GM10248 (cell line): ENCODE data around the gene IGF2.

Experiments
- CTCF ChIA-PET: fragments of 300-600 bp; sonication (Branson Sonifier 250); formaldehyde crosslinking; extraction: SDS; loops from one replicate; lab custom pipeline; 2021; ENCODE audit warnings: antibody characterized with exemption; lab: Yijun Ruan, JAX
- POLR2A ChIA-PET: fragments of 350-650 bp; sonication (Branson Sonifier 250); formaldehyde crosslinking; extraction: SDS; loops from one replicate; lab custom pipeline; 2020; ENCODE audit warnings: antibody characterized with exemption; lab: Yijun Ruan, JAX
- DNase-seq: peaks from one replicate; pipeline ENCODE4 v3.0.0; 2012; ENCODE audit errors: extremely low spot score
- TF ChIP-seq, protein P1 (sequence below): IDR thresholded peaks from 2 replicates; pipeline ENCODE4 v1.5.1; 2012; ENCODE audit warnings: mild to moderate bottlenecking, low read depth; ENCODE audit errors: extremely low read depth, missing control alignments, control extremely low read depth

Gene IGF2

GRCh38 chr11:2116680-2117079 lies 22.5 kb downstream of the IGF2 start:
- CTCF ChIA-PET: no interaction called here

DNA sequence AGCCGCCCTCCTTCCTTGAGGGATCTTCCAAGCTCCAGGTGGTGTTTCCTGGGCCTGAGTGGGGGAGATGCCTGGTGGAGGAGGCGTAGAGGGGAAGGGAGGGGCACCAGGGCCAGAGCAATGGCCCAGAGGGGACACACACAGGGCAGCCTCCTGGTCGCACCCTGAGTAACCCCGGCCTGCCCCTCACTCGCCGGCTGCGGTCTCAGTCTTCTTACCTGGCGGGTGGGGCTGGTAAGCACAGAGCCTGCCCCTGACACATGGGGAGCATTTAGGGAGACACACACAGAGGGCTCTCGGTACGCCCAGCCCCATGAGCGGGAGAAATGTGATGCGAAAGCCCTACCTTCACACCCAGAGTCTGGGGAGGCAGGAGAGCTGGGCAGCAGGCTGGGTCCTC lies 23.9 kb downstream of the IGF2 start:
- CTCF ChIA-PET: no interaction called here
- TF ChIP-seq, protein P1, sequence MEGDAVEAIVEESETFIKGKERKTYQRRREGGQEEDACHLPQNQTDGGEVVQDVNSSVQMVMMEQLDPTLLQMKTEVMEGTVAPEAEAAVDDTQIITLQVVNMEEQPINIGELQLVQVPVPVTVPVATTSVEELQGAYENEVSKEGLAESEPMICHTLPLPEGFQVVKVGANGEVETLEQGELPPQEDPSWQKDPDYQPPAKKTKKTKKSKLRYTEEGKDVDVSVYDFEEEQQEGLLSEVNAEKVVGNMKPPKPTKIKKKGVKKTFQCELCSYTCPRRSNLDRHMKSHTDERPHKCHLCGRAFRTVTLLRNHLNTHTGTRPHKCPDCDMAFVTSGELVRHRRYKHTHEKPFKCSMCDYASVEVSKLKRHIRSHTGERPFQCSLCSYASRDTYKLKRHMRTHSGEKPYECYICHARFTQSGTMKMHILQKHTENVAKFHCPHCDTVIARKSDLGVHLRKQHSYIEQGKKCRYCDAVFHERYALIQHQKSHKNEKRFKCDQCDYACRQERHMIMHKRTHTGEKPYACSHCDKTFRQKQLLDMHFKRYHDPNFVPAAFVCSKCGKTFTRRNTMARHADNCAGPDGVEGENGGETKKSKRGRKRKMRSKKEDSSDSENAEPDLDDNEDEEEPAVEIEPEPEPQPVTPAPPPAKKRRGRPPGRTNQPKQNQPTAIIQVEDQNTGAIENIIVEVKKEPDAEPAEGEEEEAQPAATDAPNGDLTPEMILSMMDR: no peak
- no peak for DNase-seq
- POLR2A ChIA-PET: no interaction called here

More at GRCh38 chr11:2116680-2117079, 22.5 kb downstream of the IGF2 start:
- TF ChIP-seq, protein P1: no peak
- no peak for DNase-seq
- POLR2A ChIA-PET: no interaction called here

- DNase-seq: no peak
- CTCF ChIA-PET: no interaction called here
- TF ChIP-seq, protein P1: no peak
- POLR2A ChIA-PET: no interaction called here
These were observed 24.6 kb downstream of the IGF2 start for GRCh38 chr11:2114430-2115241.

- no peak for DNase-seq
- ChIA-PET POLR2A (no interaction called here), CTCF (no interaction called here)
- TF ChIP-seq, protein P1: no peak
These were observed 25.4 kb downstream of the IGF2 start for GRCh38 chr11:2113776-2114175.

- POLR2A ChIA-PET: no interaction called here
- TF ChIP-seq, protein P1: no peak
- DNase-seq: no peak
- CTCF ChIA-PET: interaction anchor here (1.1 to 1.2 kb wide), 2 partner anchors 41 to 74 kb away, joined by 3 read pairs; no protein-coding TSS in a partner anchor
These were observed 28.7 kb downstream of the IGF2 start for GRCh38 chr11:2110521-2110920.

GRCh38 chr11:2109541-2110019 lies 29.6 kb downstream of the IGF2 start:
- CTCF ChIA-PET: interaction anchor here (1.2 kb wide), 1 partner anchor 73 kb away, joined by 3 read pairs; no protein-coding TSS in a partner anchor
- POLR2A ChIA-PET: no interaction called here

More at GRCh38 chr11:2109541-2110019, 29.6 kb downstream of the IGF2 start:
- TF ChIP-seq, protein P1: no peak
- DNase-seq: no peak
